A673 (cell line): Measurements from ENCODE around the gene CUX1.
"Not testable (repeated sequence)": the region's sequence is repeated elsewhere in the genome, so short reads cannot be mapped to it uniquely, and the experiment has no call there.

Source experiments
- CTCF ChIP-seq: fragments of 300-800, 200-600 bp; sonication (generic); conservative IDR thresholded peaks from 2 replicates; pipeline ENCODE4 v1.5.1; 2017; ENCODE audit warnings: low read depth, mild to moderate bottlenecking, antibody characterized with exemption, low read length, moderate library complexity, mixed read lengths
- EZH2 ChIP-seq: fragments of 200-600 bp; sonication (generic); IDR thresholded peaks from 2 replicates; pipeline ENCODE4 v1.6.1; 2017; ENCODE audit warnings: borderline replicate concordance, low read depth, mild to moderate bottlenecking, mixed read lengths, antibody characterized with exemption, low read length; ENCODE audit not compliant: poor library complexity, severe bottlenecking

- not testable (repeated sequence) for TF ChIP-seq CTCF, EZH2
These were observed 170.6 kb downstream of the CUX1 start for GRCh38 chr7:101988060-101988459.
